ENCODE measurements around the gene GIT2.

GRCh38 chr12:109988274-109988673 is 7.9 kb downstream of the GIT2 start:
- TF ChIP-seq ELF4 (IDR thresholded peaks at IDR 0.05), result no peak
- TF ChIP-seq FOXK2 (IDR thresholded peaks at IDR 0.05), result no peak
- no peak for TF ChIP-seq FOXM1 (IDR thresholded peaks at IDR 0.05; ENCODE audit: borderline replicate concordance)
- TF ChIP-seq PKNOX1 (IDR thresholded peaks at IDR 0.05), result no peak
- TF ChIP-seq TARDBP (IDR thresholded peaks at IDR 0.05), result no peak
- TF ChIP-seq SP1 (IDR thresholded peaks at IDR 0.05), result no peak
- TF ChIP-seq ARNT (IDR thresholded peaks at IDR 0.05), result no peak
- no peak for TF ChIP-seq FOXA1 (IDR thresholded peaks at IDR 0.05)
- no peak for TF ChIP-seq BHLHE40 (IDR thresholded peaks at IDR 0.05; ENCODE audit: borderline replicate concordance)
- no peak for TF ChIP-seq L3MBTL2 (conservative IDR thresholded peaks at IDR 0.05)
- TF ChIP-seq LEF1 (IDR thresholded peaks at IDR 0.05; ENCODE audit: borderline replicate concordance), result no peak
- TF ChIP-seq SUZ12 (IDR thresholded peaks at IDR 0.05), result no peak
- TF ChIP-seq NFRKB (IDR thresholded peaks at IDR 0.05), result no peak
- no peak for TF ChIP-seq ZNF384 (IDR thresholded peaks at IDR 0.05)

Data from HEK293T (cell line).